NB4 (cell line): ENCODE data around the gene PPP2R2D.

ENCODE experiments used
- CTCF ChIP-seq: IDR thresholded peaks from one replicate; pipeline ENCODE4 v1.5.1; 2012; ENCODE audit warnings: low read depth, low read length
- MAX ChIP-seq: IDR thresholded peaks from 2 replicates; pipeline ENCODE4 v1.6.1; 2011; ENCODE audit warnings: low read depth, low read length
- MYC ChIP-seq: IDR thresholded peaks from 2 replicates; pipeline ENCODE4 v1.6.1; 2011; ENCODE audit warnings: low read depth, low read length
- POLR2A ChIP-seq: IDR thresholded peaks from 2 replicates; pipeline ENCODE4 v1.6.1; 2011; ENCODE audit warnings: mild to moderate bottlenecking; ENCODE audit not compliant: insufficient read length; ENCODE audit errors: extremely low read depth

- TF ChIP-seq POLR2A: no peak
- TF ChIP-seq CTCF: no peak
- no peak for TF ChIP-seq MYC
- TF ChIP-seq MAX: no peak
These were observed 30.4 kb upstream of the PPP2R2D start for GRCh38 chr10:131870411-131870810.
